ENCODE data around the gene LRBA. TPM values are rescaled to one million over a fixed set of nuclear protein-coding genes. Genes with fewer than 3 reads are reported as not detected.

The LRBA gene
- total RNA-seq, 3 donors from 2014 or later: 52.0 to 68.5 (median 63.6) TPM

DNA sequence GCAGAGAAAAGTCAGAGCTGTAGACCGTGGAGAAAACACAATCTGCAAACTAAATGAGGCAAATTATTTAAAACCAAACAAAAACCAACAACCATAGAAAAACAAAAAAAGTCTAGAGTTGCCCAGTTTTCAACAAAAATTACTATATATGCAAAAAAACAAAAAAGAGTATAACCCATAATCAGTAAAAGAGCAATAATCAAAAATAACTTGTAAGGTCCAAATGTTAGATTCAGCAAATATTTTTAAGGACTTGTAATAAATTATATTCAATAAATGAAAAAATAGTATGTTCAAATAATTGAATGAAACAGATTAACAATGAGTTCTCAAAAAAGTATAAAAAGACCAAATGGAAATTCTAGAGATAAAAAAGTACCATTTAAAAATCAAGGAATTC lies 130.5 kb downstream of the LRBA start:
- Mint-ChIP-seq H3K9me3 (no peaks in the 10 kb centered on the region), H3K36me3 (ENCODE audit: insufficient read depth) (peaks cover 36% of the 10 kb centered on the region), H3K27me3 (ENCODE audit: low read depth) (no peaks in the 10 kb centered on the region), H3K4me3 (no peak overlapping the region), H3K4me1 (ENCODE audit: low read depth) (peaks cover 17% of the 10 kb centered on the region)
- ATAC-seq: no peak
- no peak for DNase-seq

DNA sequence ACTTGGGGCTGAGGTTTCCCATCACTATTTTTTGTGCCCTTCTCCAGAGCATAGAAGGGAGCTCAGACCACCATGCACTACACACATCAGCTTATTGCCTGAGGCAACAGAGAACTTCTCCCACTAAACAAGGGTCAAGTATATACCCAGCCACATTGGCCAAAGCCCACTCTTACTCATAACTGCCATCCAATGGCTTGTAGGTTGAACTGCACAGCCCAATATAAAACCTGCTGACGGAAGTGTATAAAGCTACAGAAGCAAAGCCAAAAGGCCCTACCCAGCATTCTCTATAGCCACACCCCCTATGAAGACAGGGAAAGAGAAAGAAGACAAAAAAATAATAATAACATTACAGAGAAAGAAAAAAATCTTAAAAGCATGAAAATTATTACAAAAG lies 139.7 kb downstream of the LRBA start:
- Mint-ChIP-seq H3K36me3 (ENCODE audit: insufficient read depth) (peaks cover 47% of the 10 kb centered on the region), H3K4me3 (no peak overlapping the region)

DNA sequence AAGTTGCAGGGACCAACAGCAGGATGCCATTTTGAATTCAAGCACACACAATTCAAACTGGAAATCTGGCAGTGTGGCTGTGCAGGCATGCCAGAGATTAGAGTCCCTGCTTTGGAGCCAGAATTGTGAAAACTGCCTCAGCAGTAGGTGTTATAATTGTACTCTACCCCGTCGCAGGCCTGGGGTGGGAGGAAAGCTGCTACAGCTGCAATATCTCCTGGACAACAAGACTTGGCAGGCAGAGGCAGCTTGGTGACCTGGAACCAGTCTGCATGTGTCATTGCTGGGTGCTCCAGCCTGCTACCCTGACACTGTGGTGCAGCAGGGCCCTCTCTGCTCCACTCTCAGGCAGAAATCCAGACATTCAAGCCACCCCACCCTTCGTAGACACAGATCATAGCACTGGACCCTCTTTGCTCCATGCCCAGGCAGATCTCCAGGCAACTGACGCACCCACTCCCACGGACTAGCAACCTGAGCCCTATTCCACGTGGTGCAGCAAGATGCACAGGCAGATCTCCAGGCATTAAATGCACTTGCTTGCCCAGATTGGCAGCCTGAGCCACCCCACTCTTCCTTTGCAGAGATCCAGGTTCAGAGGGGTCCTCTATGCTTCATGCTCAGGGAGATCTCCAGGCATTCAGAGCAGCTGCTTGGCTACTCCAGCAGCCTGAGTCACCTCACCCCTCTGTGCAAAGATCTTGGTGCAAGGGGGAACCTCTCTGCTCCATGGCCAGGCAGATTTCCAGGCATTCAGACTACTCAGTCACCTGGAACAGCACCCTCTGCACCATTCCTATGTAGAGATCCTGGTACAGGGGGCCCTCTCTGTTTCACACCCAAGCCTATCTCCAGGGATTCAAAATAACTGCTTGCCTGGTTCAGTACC lies 140.5 kb downstream of the LRBA start:
- DNase-seq (no peak), ATAC-seq (no peak)
- peaks cover 10% of the 10 kb centered on the region for H3K4me1 Mint-ChIP-seq (ENCODE audit: low read depth)
- H3K36me3 Mint-ChIP-seq (ENCODE audit: insufficient read depth): peaks cover 40% of the 10 kb centered on the region
- H3K9me3 Mint-ChIP-seq: peaks cover 7% of the 10 kb centered on the region
- H3K4me3 Mint-ChIP-seq: no peak overlapping the region
- H3K27me3 Mint-ChIP-seq (ENCODE audit: low read depth): no peaks in the 10 kb centered on the region

More for the DNA sequence above, 139.7 kb downstream of the LRBA start:
- DNase-seq (no peak), ATAC-seq (no peak)
- Mint-ChIP-seq H3K9me3 (peaks cover 7% of the 10 kb centered on the region), H3K4me1 (ENCODE audit: low read depth) (peaks cover 11% of the 10 kb centered on the region), H3K27me3 (ENCODE audit: low read depth) (no peaks in the 10 kb centered on the region)

DNA sequence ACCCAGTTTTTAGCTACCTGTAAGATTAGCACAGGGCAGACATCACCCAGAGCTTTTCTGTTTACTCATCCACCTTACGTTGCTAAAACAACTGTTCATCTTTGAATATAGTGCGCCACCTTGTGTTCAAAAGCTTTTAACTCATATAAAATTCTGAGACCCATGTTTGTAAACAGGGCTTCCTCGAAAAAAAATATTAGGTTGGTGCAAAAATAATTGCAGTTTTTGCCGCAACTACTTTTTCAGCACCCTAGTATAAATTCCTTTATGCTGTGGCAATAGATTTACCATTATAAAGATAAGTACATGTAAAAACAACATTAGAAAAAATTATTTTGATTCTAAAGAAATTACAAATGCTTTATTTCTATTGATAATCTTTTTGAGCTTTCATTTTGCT lies 147.9 kb downstream of the LRBA start:
- Mint-ChIP-seq H3K36me3 (ENCODE audit: insufficient read depth) (peaks cover 9% of the 10 kb centered on the region), H3K4me1 (ENCODE audit: low read depth) (no peaks in the 10 kb centered on the region), H3K27me3 (ENCODE audit: low read depth) (no peaks in the 10 kb centered on the region), H3K4me3 (no peak overlapping the region), H3K9me3 (no peaks in the 10 kb centered on the region)
- ATAC-seq (peak in 1 of 2 donors; percentile 73), DNase-seq (no peak)

DNA sequence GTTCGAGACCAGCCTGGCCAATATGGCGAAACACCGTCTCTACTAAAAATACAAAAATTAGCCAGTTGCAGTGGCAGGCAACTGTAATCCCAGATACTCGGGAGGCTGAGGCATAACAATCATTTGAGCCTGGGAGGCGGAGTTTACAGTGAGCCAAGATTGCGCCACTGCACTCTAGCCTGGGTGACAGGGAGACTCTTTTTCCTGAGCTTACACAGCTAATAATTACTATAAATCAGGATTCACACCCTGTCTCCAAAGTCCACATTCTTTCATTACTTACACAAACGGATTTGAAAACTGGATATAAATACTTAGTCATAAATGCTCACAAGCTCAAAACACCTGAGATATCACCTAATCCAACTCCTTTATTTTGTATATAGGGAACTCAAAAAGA lies 151.6 kb downstream of the LRBA start:
- ATAC-seq (no peak), DNase-seq (no peak)
- no peaks in the 10 kb centered on the region for H3K4me1 Mint-ChIP-seq (ENCODE audit: low read depth)
- peaks cover 7% of the 10 kb centered on the region for H3K36me3 Mint-ChIP-seq (ENCODE audit: insufficient read depth)
- no peak overlapping the region for H3K4me3 Mint-ChIP-seq
- H3K9me3 Mint-ChIP-seq: no peaks in the 10 kb centered on the region
- no peaks in the 10 kb centered on the region for H3K27me3 Mint-ChIP-seq (ENCODE audit: low read depth)

DNA sequence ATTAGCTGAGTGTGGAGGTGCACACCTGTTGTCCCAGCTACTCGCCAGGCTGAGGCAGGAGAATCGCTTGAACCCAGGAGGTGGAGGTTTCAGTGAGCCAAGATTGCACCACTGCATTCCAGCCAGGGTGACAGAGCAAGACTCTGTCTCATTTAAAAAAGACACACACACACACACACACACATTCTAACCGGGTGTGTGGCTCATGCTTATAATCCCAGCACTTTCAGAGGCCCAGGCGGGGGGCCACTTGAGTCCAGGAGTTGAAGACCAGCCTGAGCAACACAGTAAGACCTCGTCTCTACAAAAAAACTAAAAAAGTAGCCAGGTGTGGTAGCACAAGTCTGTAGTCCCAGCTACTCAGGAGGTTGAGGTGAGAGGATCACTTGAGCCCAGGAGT lies 152.3 kb downstream of the LRBA start:
- DNase-seq (no peak), ATAC-seq (no peak)
- no peaks in the 10 kb centered on the region for H3K9me3 Mint-ChIP-seq
- no peak overlapping the region for H3K4me3 Mint-ChIP-seq
- no peaks in the 10 kb centered on the region for H3K4me1 Mint-ChIP-seq (ENCODE audit: low read depth)
- H3K27me3 Mint-ChIP-seq (ENCODE audit: low read depth): no peaks in the 10 kb centered on the region
- H3K36me3 Mint-ChIP-seq (ENCODE audit: insufficient read depth): peaks cover 5% of the 10 kb centered on the region

DNA sequence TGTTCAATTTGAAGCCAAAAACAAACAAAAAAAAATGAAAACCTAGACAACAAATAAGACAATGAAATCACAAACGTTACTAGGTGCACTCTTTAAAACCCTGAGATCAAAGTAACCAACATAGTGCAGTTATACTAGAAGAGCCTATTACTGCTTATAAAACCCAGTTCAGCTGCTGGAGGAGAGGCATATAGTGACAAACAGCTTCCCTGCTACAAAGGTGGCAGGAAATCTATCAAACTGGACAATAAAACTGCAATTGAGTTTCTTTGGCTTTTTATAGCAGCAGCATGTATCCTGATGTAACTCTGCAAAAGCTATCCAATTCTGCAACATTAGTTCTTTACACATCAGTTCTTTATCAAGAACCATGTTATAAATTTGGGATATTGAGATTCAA lies 155.6 kb downstream of the LRBA start:
- H3K36me3 Mint-ChIP-seq (ENCODE audit: insufficient read depth): peaks cover 3% of the 10 kb centered on the region
- no peaks in the 10 kb centered on the region for H3K9me3 Mint-ChIP-seq
- no peak for ATAC-seq
- no peak for DNase-seq
- H3K27me3 Mint-ChIP-seq (ENCODE audit: low read depth): no peaks in the 10 kb centered on the region
- H3K4me3 Mint-ChIP-seq: no peak overlapping the region
- no peaks in the 10 kb centered on the region for H3K4me1 Mint-ChIP-seq (ENCODE audit: low read depth)

DNA sequence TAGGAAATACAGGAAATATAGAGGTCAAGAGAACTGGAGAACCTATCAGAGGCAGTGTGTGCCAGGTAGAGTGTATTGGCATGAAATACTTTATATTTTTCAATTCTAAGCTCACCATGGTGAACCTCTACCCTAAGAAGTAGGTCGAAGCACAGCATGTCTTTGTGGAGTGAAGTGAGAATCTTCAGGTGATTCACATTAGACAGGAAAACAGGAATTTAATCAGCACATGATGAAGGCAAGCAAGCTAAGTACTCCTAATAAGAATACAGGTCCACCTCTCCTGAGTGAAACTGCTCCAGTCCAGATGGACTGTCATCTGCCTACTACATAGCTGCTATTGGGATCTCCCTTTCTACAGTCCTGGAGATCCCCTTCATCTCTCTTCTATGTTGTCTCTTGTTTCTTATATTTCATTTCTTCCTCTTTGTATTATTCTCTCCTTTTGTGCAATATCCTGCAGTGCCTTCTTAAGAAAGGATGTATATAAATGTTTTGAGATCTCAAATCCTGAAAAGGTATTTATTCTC lies 159.0 kb downstream of the LRBA start:
- H3K9me3 Mint-ChIP-seq: no peaks in the 10 kb centered on the region
- no peak for ATAC-seq
- H3K27me3 Mint-ChIP-seq (ENCODE audit: low read depth): no peaks in the 10 kb centered on the region
- H3K4me3 Mint-ChIP-seq: no peak overlapping the region
- no peak for DNase-seq
- peaks cover 14% of the 10 kb centered on the region for H3K36me3 Mint-ChIP-seq (ENCODE audit: insufficient read depth)
- H3K4me1 Mint-ChIP-seq (ENCODE audit: low read depth): no peaks in the 10 kb centered on the region

DNA sequence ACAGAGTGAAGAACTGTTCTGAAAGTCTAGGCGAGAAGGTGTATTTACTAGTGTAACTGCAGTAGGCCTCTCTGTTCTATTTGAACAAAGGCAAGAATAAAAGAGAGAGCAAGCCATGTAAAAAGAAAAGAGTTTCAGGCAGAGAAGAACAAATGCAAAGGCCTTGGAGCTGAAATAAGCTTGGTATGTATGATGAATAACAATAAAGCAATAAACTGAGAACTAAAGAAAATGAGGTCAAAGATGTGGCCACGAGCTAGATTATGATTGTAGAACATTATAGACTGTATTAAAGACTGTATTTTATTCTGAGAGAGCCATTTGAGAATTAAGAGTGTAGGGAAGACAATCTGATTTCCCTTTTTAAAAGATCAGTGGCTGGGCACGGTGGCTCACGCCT lies 160.5 kb downstream of the LRBA start:
- DNase-seq (no peak), ATAC-seq (no peak)
- H3K9me3 Mint-ChIP-seq: no peaks in the 10 kb centered on the region
- no peaks in the 10 kb centered on the region for H3K4me1 Mint-ChIP-seq (ENCODE audit: low read depth)
- no peak overlapping the region for H3K4me3 Mint-ChIP-seq
- no peaks in the 10 kb centered on the region for H3K27me3 Mint-ChIP-seq (ENCODE audit: low read depth)
- peaks cover 20% of the 10 kb centered on the region for H3K36me3 Mint-ChIP-seq (ENCODE audit: insufficient read depth)

DNA sequence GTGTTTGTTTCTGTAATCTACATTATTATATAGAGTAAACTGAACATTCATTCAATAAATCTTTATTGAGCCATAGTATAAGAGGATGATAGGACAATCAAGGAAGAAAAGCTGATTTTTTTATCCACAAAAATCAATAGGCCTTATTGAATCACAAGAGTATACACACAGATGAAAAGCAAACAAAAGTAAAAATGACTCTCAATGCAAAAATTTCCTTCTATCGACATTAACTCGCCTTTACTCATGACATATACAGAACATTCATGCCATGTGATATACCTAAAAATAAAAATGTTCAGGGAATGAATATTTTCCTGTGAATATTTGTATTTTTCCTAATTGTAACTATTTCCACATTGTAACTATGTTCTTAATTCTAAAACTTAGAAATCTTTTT lies 161.2 kb downstream of the LRBA start:
- ATAC-seq (no peak), DNase-seq (no peak)
- H3K4me3 Mint-ChIP-seq: no peak overlapping the region
- no peaks in the 10 kb centered on the region for H3K4me1 Mint-ChIP-seq (ENCODE audit: low read depth)
- peaks cover 25% of the 10 kb centered on the region for H3K36me3 Mint-ChIP-seq (ENCODE audit: insufficient read depth)
- H3K27me3 Mint-ChIP-seq (ENCODE audit: low read depth): no peaks in the 10 kb centered on the region
- no peaks in the 10 kb centered on the region for H3K9me3 Mint-ChIP-seq

DNA sequence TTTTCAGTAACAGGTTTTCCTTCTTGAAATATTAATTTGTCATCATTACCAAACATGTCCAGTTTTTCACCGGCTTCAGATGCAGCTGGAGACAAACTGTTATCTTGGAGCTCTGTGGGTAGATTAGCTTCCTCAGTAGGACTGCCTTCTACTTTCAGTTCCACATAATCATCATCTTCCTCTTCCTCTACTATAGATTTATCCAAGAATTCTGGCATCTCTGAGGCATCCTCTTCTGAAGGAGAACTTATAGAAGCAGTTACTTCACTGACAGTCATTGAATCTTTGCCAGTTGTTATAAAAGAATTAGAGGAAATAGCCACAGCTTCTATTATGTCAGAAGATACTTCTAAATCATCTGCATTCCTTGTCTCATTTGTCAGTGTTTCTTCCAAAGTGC lies 162.9 kb downstream of the LRBA start:
- H3K27me3 Mint-ChIP-seq (ENCODE audit: low read depth): no peaks in the 10 kb centered on the region
- no peaks in the 10 kb centered on the region for H3K9me3 Mint-ChIP-seq
- peaks cover 36% of the 10 kb centered on the region for H3K36me3 Mint-ChIP-seq (ENCODE audit: insufficient read depth)
- H3K4me3 Mint-ChIP-seq: no peak overlapping the region
- H3K4me1 Mint-ChIP-seq (ENCODE audit: low read depth): no peaks in the 10 kb centered on the region
- ATAC-seq: no peak
- DNase-seq: no peak

DNA sequence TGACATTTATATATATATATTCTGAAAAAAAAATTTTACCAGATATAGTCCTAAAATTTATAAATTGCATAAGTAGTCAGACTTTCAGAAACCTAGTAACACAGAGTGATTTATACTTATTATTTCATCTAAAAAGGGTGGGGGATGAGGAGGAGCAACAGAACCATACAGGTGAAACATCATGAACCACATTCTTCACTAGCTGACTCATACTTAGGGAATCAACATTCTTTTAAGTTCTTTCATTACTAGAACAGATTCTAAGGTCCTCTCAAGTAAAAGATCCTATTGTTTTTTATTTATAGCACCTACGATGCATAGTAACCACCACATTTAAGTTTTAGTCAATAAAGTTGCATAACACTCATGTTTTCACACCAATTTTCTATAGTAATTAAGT lies 166.1 kb downstream of the LRBA start:
- DNase-seq (no peak), ATAC-seq (no peak)
- Mint-ChIP-seq H3K36me3 (ENCODE audit: insufficient read depth) (peaks cover 55% of the 10 kb centered on the region), H3K4me3 (no peak overlapping the region), H3K27me3 (ENCODE audit: low read depth) (no peaks in the 10 kb centered on the region), H3K4me1 (ENCODE audit: low read depth) (no peaks in the 10 kb centered on the region), H3K9me3 (no peaks in the 10 kb centered on the region)

DNA sequence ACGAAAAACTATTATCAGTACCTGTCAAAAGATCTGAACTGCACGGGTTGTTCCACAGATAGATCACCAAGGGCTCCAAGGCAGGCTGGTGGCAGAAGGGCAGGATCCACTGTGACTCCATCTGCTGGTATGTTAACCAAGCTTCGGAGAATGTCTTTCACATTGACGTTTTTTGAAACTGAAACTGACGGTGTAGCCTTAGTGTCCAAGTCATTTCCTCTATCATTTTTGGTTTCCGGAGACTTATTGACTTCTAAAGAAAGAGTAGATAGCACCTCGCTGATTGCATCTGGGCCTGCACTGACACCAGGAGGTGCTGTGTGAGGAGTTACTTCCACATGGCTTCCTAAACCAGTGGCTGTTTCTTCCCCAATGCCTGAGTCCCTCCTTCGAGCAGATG lies 186.9 kb downstream of the LRBA start:
- no peaks in the 10 kb centered on the region for H3K27me3 Mint-ChIP-seq (ENCODE audit: low read depth)
- H3K4me3 Mint-ChIP-seq: peak overlapping the region; percentile 44
- peak; percentile 85 to 95 for ATAC-seq
- peaks cover 37% of the 10 kb centered on the region for H3K4me1 Mint-ChIP-seq (ENCODE audit: low read depth)
- H3K36me3 Mint-ChIP-seq (ENCODE audit: insufficient read depth): peaks cover 52% of the 10 kb centered on the region
- DNase-seq: peak; percentile 18
- no peaks in the 10 kb centered on the region for H3K9me3 Mint-ChIP-seq

DNA sequence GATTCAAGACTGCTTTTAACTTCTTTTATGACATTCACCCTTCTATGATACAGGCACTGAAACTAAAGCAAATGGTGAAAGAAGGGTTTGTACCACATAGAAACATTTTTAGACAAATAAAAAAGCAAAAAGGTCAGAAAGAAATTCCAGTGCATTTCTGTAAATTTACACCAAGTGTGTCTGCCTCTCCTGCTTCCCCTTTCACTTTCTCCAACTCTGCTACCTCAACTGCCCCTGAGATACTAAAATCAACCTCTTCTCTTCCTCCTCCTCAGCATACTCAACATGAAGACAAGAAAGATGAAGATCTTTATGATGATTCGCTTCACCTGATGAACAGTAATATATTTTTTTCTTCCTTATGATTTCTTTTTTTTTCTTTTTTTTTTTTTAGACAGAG lies 187.9 kb downstream of the LRBA start:
- DNase-seq (no peak), ATAC-seq (no peak)
- no peaks in the 10 kb centered on the region for H3K9me3 Mint-ChIP-seq
- peak overlapping the region; percentile 39 for H3K4me3 Mint-ChIP-seq
- peaks cover 54% of the 10 kb centered on the region for H3K36me3 Mint-ChIP-seq (ENCODE audit: insufficient read depth)
- no peaks in the 10 kb centered on the region for H3K27me3 Mint-ChIP-seq (ENCODE audit: low read depth)
- H3K4me1 Mint-ChIP-seq (ENCODE audit: low read depth): peaks cover 37% of the 10 kb centered on the region

DNA sequence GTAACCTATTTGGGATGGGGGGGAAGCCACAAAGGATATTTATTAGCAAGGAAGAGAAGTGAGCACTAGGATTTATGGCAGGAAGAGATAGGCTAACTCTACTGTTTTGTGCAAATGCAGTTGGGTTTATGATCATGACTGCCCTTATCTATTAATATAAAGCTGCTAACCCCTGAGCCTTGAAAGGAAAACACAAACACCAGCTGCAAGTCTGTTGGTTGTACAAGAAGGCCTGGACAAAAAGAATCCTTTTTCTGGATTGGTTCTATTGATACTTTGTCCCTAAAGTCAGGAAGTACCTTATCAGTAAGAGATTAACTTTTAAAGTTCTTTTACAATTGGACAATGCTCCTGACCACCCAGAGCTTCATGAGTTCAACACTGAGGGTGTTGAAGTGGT lies 188.8 kb downstream of the LRBA start:
- DNase-seq (no peak), ATAC-seq (no peak)
- no peaks in the 10 kb centered on the region for H3K27me3 Mint-ChIP-seq (ENCODE audit: low read depth)
- no peak overlapping the region for H3K4me3 Mint-ChIP-seq
- H3K36me3 Mint-ChIP-seq (ENCODE audit: insufficient read depth): peaks cover 54% of the 10 kb centered on the region
- H3K4me1 Mint-ChIP-seq (ENCODE audit: low read depth): peaks cover 37% of the 10 kb centered on the region
- no peaks in the 10 kb centered on the region for H3K9me3 Mint-ChIP-seq

Measured in activated T-cell treated with anti-CD3 and anti-CD28 coated beads, Interleukin-2, amount 50 U/mL, for 4 hours (primary cell).